GM12872 (cell line): ENCODE data around the gene C22orf39.

Experiments
- CTCF ChIP-seq: IDR thresholded peaks from 3 replicates; pipeline ENCODE4 v1.5.1; 2011; ENCODE audit warnings: low read depth, mild to moderate bottlenecking, low read length, moderate library complexity; ENCODE audit not compliant: insufficient read depth

Gene C22orf39

GRCh38 chr22:19472233-19472632 lies 24.7 kb upstream of the C22orf39 start:
- TF ChIP-seq CTCF = no peak

- TF ChIP-seq CTCF = no peak
Measured at GRCh38 chr22:19471572-19471971, 24.1 kb upstream of the C22orf39 start.

DNA sequence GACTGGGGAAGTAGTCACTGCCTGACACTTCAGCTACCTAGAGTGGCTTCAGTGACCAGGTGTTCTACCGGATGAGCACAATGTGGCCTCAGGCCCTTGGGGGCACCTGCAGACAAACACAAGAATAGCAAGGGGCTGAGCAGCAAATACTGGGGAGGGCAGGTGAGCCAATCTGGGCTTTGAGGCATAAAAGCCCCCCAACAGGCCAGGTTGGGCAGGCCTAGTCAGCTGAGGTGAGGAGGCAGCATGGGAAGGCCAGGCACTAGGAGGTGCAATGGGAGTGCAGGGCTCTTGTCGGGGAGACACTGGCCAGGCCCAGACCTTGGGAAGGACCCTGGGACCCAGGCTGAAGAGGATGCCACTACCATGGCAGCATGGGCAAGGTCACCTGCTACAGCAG lies 22.5 kb upstream of the C22orf39 start:
- no peak for TF ChIP-seq CTCF

- no peak for TF ChIP-seq CTCF
Measured at GRCh38 chr22:19469421-19469820, 21.9 kb upstream of the C22orf39 start.

DNA sequence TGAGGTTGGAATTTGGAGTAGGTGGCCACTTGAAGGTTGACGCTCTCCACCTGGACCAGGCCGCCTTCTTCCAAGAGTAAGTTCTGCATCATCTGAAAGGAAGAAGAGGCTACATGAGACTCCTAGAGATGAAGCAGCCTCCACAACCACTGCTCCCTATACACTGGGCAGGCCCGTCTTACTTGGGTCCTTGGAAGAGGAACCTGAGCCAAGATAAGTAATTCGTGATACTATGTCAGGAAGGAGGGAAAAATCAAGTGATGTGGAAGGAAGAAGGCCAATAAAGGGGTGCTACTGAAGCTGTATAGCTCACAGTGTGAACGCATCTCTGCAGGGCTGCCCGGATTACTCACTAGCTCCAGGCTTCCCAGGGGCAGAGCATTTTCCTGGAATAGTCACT lies 20.4 kb upstream of the C22orf39 start:
- TF ChIP-seq CTCF = no peak

- TF ChIP-seq CTCF = no peak
Measured at GRCh38 chr22:19466848-19467752, 19.6 kb upstream of the C22orf39 start.

- no peak for TF ChIP-seq CTCF
Measured at GRCh38 chr22:19466126-19466716, 18.7 kb upstream of the C22orf39 start.
